Measurements from ENCODE around the gene ADAM23.

The ADAM23 gene

DNA sequence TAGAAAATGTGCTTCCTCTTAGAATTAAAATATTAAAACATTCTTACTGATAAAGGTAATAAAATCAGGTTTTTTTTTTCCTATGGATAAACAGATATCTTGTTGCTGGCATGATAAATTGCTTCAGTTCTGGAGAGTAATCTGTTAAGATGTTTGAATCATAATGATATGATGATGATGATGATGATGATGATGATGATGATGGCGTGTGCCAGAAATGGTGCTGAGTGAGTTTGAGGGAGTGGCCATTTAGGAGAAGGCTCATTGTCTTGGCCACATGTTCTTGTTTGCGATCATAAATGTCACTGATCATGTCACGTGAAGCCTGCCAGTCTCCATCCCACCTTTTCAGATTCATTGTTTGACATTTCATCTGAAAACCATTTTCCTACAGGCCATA is 35.0 kb downstream of the ADAM23 start:
- Histone ChIP-seq H3K4me2 (ENCODE audit: low read length) (no peak overlapping the region), H3K36me3 (ENCODE audit: insufficient read depth, low read length) (no peaks in the 10 kb centered on the region), H3K27ac (ENCODE audit: low read depth, low read length, poor library complexity, severe bottlenecking) (no peak overlapping the region), H3K4me3 (ENCODE audit: low read depth, low read length, poor library complexity, severe bottlenecking) (no peak overlapping the region), H3K9ac (ENCODE audit: low read length) (no peak overlapping the region), H3K79me2 (ENCODE audit: insufficient read depth, low read length) (no peaks in the 10 kb centered on the region), H2AFZ (ENCODE audit: low read length) (no peak overlapping the region), H3K9me3 (ENCODE audit: low read length) (no peaks in the 10 kb centered on the region), H3K4me1 (ENCODE audit: insufficient read depth, low read length, severe bottlenecking) (no peaks in the 10 kb centered on the region), H3K9me2 (ENCODE audit: low read depth, low read length) (no peaks in the 10 kb centered on the region), H3F3A (ENCODE audit: insufficient read depth, low read length) (no peaks in the 10 kb centered on the region), H3K27me3 (ENCODE audit: insufficient read depth, low read length) (no peaks in the 10 kb centered on the region), H4K20me1 (ENCODE audit: insufficient read depth, low read length) (no peaks in the 10 kb centered on the region)
- TF ChIP-seq EZH2 (IDR thresholded peaks at IDR 0.05; ENCODE audit: borderline replicate concordance, low read length), result no peak
- no peak for TF ChIP-seq CTCF (IDR thresholded peaks at IDR 0.05; ENCODE audit: low read length)

DNA sequence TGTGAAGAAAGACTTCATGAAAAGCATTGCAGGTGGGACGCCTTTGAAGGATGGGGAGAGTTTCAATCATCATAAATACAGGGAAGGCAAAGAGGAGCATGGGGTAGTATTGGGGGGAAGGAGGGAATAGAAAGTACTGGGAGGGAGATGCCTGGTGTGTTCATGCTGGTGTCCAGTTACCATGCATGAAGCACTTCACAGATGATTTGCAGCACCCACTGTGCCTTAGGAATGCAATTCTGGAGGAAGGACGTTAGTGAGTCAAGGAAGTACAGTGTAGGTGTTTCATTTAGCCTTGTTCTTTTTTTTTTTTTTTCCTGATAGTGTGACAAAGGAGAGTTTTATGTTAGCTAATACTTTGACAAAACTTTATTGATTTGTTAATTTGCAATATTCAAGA is 36.8 kb downstream of the ADAM23 start:
- no peak overlapping the region for H3K27ac ChIP-seq (ENCODE audit: low read depth, low read length, poor library complexity, severe bottlenecking)
- H3K9me2 ChIP-seq (ENCODE audit: low read depth, low read length), result no peaks in the 10 kb centered on the region
- H3F3A ChIP-seq (ENCODE audit: insufficient read depth, low read length), result no peaks in the 10 kb centered on the region

DNA sequence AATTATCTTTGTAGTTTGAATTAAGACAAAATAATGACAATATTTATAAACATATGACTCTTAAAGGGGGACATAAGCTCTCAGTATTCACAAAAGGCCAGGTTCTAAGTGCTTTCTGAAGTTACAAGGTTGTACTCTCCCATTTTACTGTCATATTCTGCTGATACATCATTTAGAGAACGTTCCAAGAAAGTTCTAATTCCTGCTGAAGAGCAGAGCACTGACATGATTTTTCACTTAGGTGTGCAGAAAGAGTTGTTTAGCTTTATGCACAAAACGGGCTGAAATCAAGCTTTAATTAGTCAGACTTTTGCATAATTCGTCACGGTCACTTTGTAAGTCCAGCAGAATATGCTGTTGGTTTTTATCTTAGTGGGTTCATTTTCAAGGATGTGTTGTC is 37.3 kb downstream of the ADAM23 start:
- Histone ChIP-seq H3K4me3 (ENCODE audit: low read depth, low read length, poor library complexity, severe bottlenecking) (no peak overlapping the region), H4K20me1 (ENCODE audit: insufficient read depth, low read length) (no peaks in the 10 kb centered on the region), H3K4me2 (ENCODE audit: low read length) (no peak overlapping the region), H3K9me2 (ENCODE audit: low read depth, low read length) (no peaks in the 10 kb centered on the region), H3K9me3 (ENCODE audit: low read length) (no peaks in the 10 kb centered on the region), H3K27ac (ENCODE audit: low read depth, low read length, poor library complexity, severe bottlenecking) (no peak overlapping the region), H3K9ac (ENCODE audit: low read length) (no peak overlapping the region), H3F3A (ENCODE audit: insufficient read depth, low read length) (no peaks in the 10 kb centered on the region), H3K36me3 (ENCODE audit: insufficient read depth, low read length) (no peaks in the 10 kb centered on the region), H3K4me1 (ENCODE audit: insufficient read depth, low read length, severe bottlenecking) (no peaks in the 10 kb centered on the region), H3K79me2 (ENCODE audit: insufficient read depth, low read length) (no peaks in the 10 kb centered on the region), H2AFZ (ENCODE audit: low read length) (no peak overlapping the region), H3K27me3 (ENCODE audit: insufficient read depth, low read length) (no peaks in the 10 kb centered on the region)
- TF ChIP-seq EZH2 (IDR thresholded peaks at IDR 0.05; ENCODE audit: borderline replicate concordance, low read length) (no peak), CTCF (IDR thresholded peaks at IDR 0.05; ENCODE audit: low read length) (no peak)

More for the DNA sequence above, 36.8 kb downstream of the ADAM23 start:
- Histone ChIP-seq H4K20me1 (ENCODE audit: insufficient read depth, low read length) (no peaks in the 10 kb centered on the region), H3K79me2 (ENCODE audit: insufficient read depth, low read length) (no peaks in the 10 kb centered on the region), H3K4me1 (ENCODE audit: insufficient read depth, low read length, severe bottlenecking) (no peaks in the 10 kb centered on the region), H3K4me3 (ENCODE audit: low read depth, low read length, poor library complexity, severe bottlenecking) (no peak overlapping the region), H3K4me2 (ENCODE audit: low read length) (no peak overlapping the region), H3K27me3 (ENCODE audit: insufficient read depth, low read length) (no peaks in the 10 kb centered on the region), H2AFZ (ENCODE audit: low read length) (no peak overlapping the region), H3K9me3 (ENCODE audit: low read length) (no peaks in the 10 kb centered on the region), H3K36me3 (ENCODE audit: insufficient read depth, low read length) (no peaks in the 10 kb centered on the region), H3K9ac (ENCODE audit: low read length) (no peak overlapping the region)
- TF ChIP-seq CTCF (IDR thresholded peaks at IDR 0.05; ENCODE audit: low read length), result no peak
- TF ChIP-seq EZH2 (IDR thresholded peaks at IDR 0.05; ENCODE audit: borderline replicate concordance, low read length), result no peak
